ENCODE results near the gene AAK1.

DNA sequence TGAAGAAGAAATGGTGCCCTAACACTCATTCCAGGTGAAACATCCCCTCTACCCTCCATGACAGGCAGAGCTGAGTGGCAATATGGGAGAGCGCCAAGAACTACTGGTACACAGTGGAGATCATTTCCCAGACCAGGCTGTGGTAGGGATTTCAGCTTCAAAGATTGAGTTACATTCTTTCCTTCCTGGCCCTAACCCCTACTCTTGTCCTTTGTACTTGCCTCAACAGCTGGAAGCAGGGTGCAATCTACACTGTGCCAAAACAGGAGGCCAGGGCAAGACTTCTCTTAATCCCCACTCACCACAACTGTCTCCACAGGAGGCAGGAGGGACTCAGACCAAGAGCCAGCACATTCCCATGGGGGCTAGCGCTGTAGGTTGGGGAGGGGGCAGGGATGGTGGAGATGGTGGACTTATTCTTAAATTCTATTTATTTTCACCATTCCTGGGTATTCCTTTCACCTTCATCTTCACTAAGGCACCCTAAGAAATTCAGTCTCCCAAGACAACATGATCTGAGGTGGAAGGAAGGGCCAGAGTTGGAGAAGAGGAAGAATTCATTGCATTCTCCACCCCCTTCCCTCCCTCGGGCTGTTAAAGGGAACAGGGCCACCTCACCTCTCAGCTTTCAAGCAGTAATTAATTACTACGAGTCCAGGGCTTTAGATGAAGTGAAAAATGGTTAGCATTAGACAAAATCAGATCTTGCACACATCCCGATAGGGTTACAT is 65.9 kb downstream of the AAK1 start:
- TF ChIP-seq POLR2A (IDR thresholded peaks at IDR 0.05) (no peak), CTCF (IDR thresholded peaks at IDR 0.05) (no peak)
